HEK293T (cell line): ENCODE measurements around the gene ZNF879.

Source experiments
- CTCF ChIA-PET: fragments of 350-600 bp; formaldehyde crosslinking; extraction: SDS; loops from one replicate; lab custom pipeline; 2021; ENCODE audit warnings: antibody characterized with exemption, inconsistent platforms; lab: Yijun Ruan, JAX
- POLR2A ChIA-PET: fragments of 350-600 bp; formaldehyde crosslinking; extraction: SDS; loops from one replicate; lab custom pipeline; 2020; ENCODE audit warnings: antibody characterized with exemption, inconsistent platforms; lab: Yijun Ruan, JAX
- DNase-seq: peaks from one replicate; pipeline ENCODE4 v3.0.0; 2012; ENCODE audit warnings: mixed read lengths; ENCODE audit errors: extremely low spot score
- ARNT ChIP-seq: fragments of 450-650 bp; IDR thresholded peaks from 2 replicates; pipeline ENCODE4 v1.6.1; 2017; ENCODE audit warnings: mild to moderate bottlenecking
- BHLHE40 ChIP-seq: fragments of 450-650 bp; IDR thresholded peaks from 2 replicates; pipeline ENCODE4 v1.6.1; 2016; ENCODE audit warnings: mild to moderate bottlenecking, moderate library complexity, borderline replicate concordance
- CTBP1 ChIP-seq: fragments of 450-650 bp; IDR thresholded peaks from 2 replicates; pipeline ENCODE4 v1.6.1; 2016; ENCODE audit warnings: borderline replicate concordance
- ELF4 ChIP-seq: fragments of 450-650 bp; IDR thresholded peaks from 2 replicates; pipeline ENCODE4 v1.6.1; 2017; ENCODE audit warnings: antibody characterized with exemption
- FOXA1 ChIP-seq: fragments of 450-650 bp; IDR thresholded peaks from 2 replicates; pipeline ENCODE4 v1.6.1; 2016; ENCODE audit warnings: mild to moderate bottlenecking
- FOXK2 ChIP-seq: fragments of 450-650 bp; IDR thresholded peaks from 2 replicates; pipeline ENCODE4 v1.6.1; 2016; ENCODE audit warnings: mild to moderate bottlenecking
- FOXM1 ChIP-seq: fragments of 450-650 bp; IDR thresholded peaks from 2 replicates; pipeline ENCODE4 v1.6.1; 2017; ENCODE audit warnings: mild to moderate bottlenecking, borderline replicate concordance
- HDGF ChIP-seq: fragments of 450-650 bp; IDR thresholded peaks from 2 replicates; pipeline ENCODE4 v1.6.1; 2017; ENCODE audit warnings: antibody characterized with exemption, borderline replicate concordance
- L3MBTL2 ChIP-seq: fragments of 450-650 bp; conservative IDR thresholded peaks from 2 replicates; pipeline ENCODE4 v1.6.1; 2016; ENCODE audit warnings: mild to moderate bottlenecking
- LEF1 ChIP-seq: fragments of 450-650 bp; IDR thresholded peaks from 2 replicates; pipeline ENCODE4 v1.6.1; 2017; ENCODE audit warnings: mild to moderate bottlenecking, borderline replicate concordance
- NFRKB ChIP-seq: fragments of 450-650 bp; IDR thresholded peaks from 2 replicates; pipeline ENCODE4 v1.6.1; 2016; ENCODE audit warnings: mild to moderate bottlenecking, moderate library complexity
- PKNOX1 ChIP-seq: fragments of 450-650 bp; IDR thresholded peaks from 2 replicates; pipeline ENCODE4 v1.6.1; 2016
- SP1 ChIP-seq: fragments of 450-650 bp; IDR thresholded peaks from 2 replicates; pipeline ENCODE4 v1.6.1; 2017
- SUZ12 ChIP-seq: fragments of 450-650 bp; IDR thresholded peaks from 2 replicates; pipeline ENCODE4 v1.6.1; 2016; ENCODE audit warnings: mild to moderate bottlenecking
- TARDBP ChIP-seq: fragments of 450-650 bp; IDR thresholded peaks from 2 replicates; pipeline ENCODE4 v1.6.1; 2016
- ZNF384 ChIP-seq: fragments of 450-650 bp; IDR thresholded peaks from 2 replicates; pipeline ENCODE4 v1.6.1; 2016

ZNF879 gene

DNA sequence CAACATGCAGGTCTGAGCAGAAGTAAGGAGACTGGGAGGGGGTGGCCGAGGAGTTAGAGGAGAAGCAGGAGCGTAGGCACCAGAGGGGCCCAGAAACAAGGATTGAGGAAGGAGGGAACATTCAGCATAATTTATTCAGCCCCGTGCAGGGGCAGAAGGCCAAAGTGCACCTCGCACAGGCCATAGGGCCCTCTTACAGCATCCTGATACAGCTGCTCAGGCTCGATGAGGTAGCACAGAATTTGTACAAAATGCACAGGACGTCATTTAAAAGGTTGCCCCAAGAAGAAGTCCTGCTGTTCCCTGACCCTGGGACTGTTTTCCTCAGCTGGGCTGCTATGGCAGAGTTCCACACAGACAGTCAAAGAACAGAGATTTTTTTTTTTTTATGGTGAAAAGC, 26.4 kb upstream of the ZNF879 start:
- ChIA-PET POLR2A (no interaction called here), CTCF (no interaction called here)
- no peak for TF ChIP-seq NFRKB
- no peak for TF ChIP-seq FOXM1
- no peak for TF ChIP-seq ELF4
- no peak for TF ChIP-seq TARDBP
- TF ChIP-seq ZNF384: no peak
- no peak for TF ChIP-seq HDGF
- no peak for TF ChIP-seq FOXA1
- TF ChIP-seq ARNT: no peak
- TF ChIP-seq SP1: no peak
- no peak for TF ChIP-seq CTBP1
- TF ChIP-seq FOXK2: no peak
- no peak for TF ChIP-seq LEF1
- TF ChIP-seq BHLHE40: no peak
- no peak for TF ChIP-seq L3MBTL2
- TF ChIP-seq SUZ12: no peak
- DNase-seq: no peak

- POLR2A ChIA-PET: no interaction called here
- peak; percentile 2 for DNase-seq
- TF ChIP-seq TARDBP: no peak
- no peak for TF ChIP-seq NFRKB
- TF ChIP-seq ELF4: no peak
- no peak for TF ChIP-seq LEF1
- TF ChIP-seq ARNT: no peak
- no peak for TF ChIP-seq FOXA1
- no peak for TF ChIP-seq HDGF
- no peak for TF ChIP-seq BHLHE40
- TF ChIP-seq SUZ12: no peak
- TF ChIP-seq CTBP1: no peak
- TF ChIP-seq L3MBTL2: no peak
- no peak for TF ChIP-seq FOXK2
- no peak for TF ChIP-seq FOXM1
- no peak for TF ChIP-seq SP1
- no peak for TF ChIP-seq ZNF384
- TF ChIP-seq PKNOX1: no peak
- CTCF ChIA-PET: no interaction called here
These were observed 25.2 kb upstream of the ZNF879 start for GRCh38 chr5:178998441-178998840.

DNA sequence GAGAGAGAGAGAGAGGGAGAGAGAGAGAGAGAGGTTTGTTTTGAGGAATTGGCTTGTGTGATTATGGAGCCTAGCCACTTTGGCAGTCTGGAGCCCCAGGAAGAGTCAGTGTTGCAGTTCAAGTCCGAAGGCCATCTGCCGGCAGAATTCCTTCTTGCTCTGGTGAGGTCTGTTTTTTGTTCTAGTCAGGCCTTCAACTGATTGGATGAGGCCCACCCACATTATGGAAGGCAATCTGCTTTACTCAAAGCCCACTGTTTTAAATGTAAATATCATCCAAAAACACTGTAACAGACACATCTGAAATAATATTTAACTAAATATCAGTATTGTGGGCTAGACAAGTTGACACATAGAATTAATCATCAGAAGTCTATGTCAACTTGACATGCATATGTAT, 17.0 kb upstream of the ZNF879 start:
- ChIA-PET POLR2A (no interaction called here), CTCF (no interaction called here)
- TF ChIP-seq SP1 (no peak), PKNOX1 (no peak), ZNF384 (no peak), LEF1 (no peak), TARDBP (no peak), BHLHE40 (no peak), NFRKB (no peak), L3MBTL2 (no peak), FOXA1 (no peak), SUZ12 (no peak), CTBP1 (no peak), FOXK2 (no peak), ARNT (no peak), HDGF (no peak)
- no peak for DNase-seq

DNA sequence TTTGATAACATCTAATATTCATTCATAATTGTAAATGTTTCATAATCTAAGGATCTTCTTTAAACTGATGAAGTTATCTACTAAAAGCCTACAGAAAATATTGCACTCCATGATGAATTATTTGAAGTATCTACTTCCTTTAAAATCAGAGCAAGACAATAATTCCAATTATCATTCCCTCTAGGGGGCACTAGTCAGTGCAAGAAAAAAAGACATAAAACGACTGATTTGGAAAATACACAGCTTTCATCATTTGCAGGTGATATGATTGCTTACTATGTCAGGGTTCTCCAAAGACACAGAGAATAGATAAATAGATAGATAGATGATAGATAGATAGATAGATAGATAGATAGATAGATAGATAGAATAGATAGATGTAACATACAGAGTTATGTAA, 14.9 kb upstream of the ZNF879 start:
- no peak for DNase-seq
- CTCF ChIA-PET: no interaction called here
- TF ChIP-seq ZNF384 (no peak), SUZ12 (no peak), LEF1 (no peak), CTBP1 (no peak), L3MBTL2 (no peak), FOXA1 (no peak), FOXM1 (no peak), SP1 (no peak), HDGF (no peak), NFRKB (no peak), ELF4 (no peak), FOXK2 (no peak), PKNOX1 (no peak), TARDBP (no peak), BHLHE40 (no peak), ARNT (no peak)
- POLR2A ChIA-PET: no interaction called here

DNA sequence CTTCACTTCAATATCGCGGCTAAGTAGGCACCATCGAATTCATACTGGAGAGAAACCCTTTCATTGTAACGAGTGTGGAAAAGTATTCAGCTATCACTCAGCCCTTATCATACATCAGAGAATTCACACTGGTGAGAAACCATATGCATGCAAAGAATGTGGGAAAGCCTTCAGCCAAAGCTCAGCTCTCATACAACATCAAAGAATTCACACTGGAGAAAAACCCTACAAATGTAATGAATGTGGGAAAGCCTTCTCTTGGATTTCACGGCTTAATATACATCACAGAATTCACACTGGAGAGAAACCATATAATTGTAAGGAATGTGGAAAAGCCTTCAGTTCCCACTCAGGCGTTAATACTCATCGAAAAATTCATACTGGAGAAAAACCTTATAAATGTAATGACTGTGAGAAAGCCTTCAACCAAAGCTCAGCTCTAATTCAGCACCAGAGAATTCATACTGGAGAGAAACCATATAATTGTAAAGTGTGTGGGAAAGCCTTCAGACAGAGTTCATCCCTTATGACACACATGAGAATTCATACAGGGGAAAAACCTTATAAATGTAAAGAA, 9.5 kb downstream of the ZNF879 start:
- POLR2A ChIA-PET: no interaction called here
- no peak for DNase-seq

DNA sequence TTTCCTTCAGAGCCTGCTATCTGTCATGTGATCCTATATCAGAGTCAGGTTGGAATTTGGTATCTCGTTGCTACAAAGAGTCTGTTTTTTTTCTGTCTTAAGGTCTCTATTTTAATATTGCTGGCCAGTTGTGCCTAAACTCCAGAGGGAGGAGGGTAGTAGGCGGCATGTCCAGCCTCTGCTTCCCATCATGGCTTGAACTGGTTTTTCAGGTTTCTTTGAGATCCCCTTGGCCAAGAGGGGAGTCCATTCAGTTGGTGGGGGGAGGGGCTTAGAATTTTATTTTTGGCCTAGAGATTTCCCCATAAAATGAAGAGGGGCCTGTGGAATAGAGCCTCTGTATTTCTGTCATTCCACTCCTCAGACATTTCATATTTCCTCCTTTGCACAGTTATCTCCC, 21.2 kb downstream of the ZNF879 start:
- no peak for DNase-seq
- ChIA-PET CTCF (no interaction called here), POLR2A (no interaction called here)
- TF ChIP-seq HDGF (no peak), NFRKB (no peak), FOXM1 (no peak), CTBP1 (no peak), PKNOX1 (no peak), BHLHE40 (no peak), FOXA1 (no peak), L3MBTL2 (no peak), LEF1 (no peak), FOXK2 (no peak), TARDBP (no peak), SP1 (no peak), ELF4 (no peak)

More for the DNA sequence above, 9.5 kb downstream of the ZNF879 start:
- TF ChIP-seq L3MBTL2: 0 out of 2 replicates have a peak, but pooled peaks have one; percentile 19
- no peak for TF ChIP-seq FOXM1
- no peak for TF ChIP-seq LEF1
- CTCF ChIA-PET: no interaction called here
